Epithelial cell of esophagus (primary cell): ENCODE results near the gene ZNF615.
A peak's percentile ranks its signal among the peaks of the same experiment; 100 is the strongest.

Experiments used
- DNase-seq: peaks from one replicate; pipeline ENCODE4 v3.0.0; 2010; ENCODE audit warnings: low read depth
- H3K4me3 ChIP-seq: 2 replicates; pipeline ENCODE4 v1.5.1; 2011; ENCODE audit warnings: mild to moderate bottlenecking, low read length, control low read depth
- CTCF ChIP-seq: IDR thresholded peaks from 2 replicates; pipeline ENCODE4 v1.5.1; 2011; ENCODE audit warnings: low read depth, mild to moderate bottlenecking, low read length, control low read depth, inconsistent platforms; ENCODE audit not compliant: insufficient read depth; ENCODE audit errors: missing control alignments

ZNF615 gene

GRCh38 chr19:51948975-51949374 is 59.0 kb downstream of the ZNF615 start:
- TF ChIP-seq CTCF = no peak
- peak overlapping the region; percentile 13 for H3K4me3 ChIP-seq
- no peak for DNase-seq

- TF ChIP-seq CTCF = no peak
- no peak for DNase-seq
- H3K4me3 ChIP-seq = no peak overlapping the region
These were observed 61.4 kb downstream of the ZNF615 start for GRCh38 chr19:51946602-51947001.

- H3K4me3 ChIP-seq = no peak overlapping the region
- DNase-seq = no peak
- no peak for TF ChIP-seq CTCF
These were observed 63.0 kb downstream of the ZNF615 start for GRCh38 chr19:51944798-51945552.
